ENCODE results near the gene FLT3LG. TPM values are rescaled to one million over a fixed set of nuclear protein-coding genes. Genes with fewer than 3 reads are reported as not detected.

FLT3LG gene
- 5.8 TPM for polyA plus RNA-seq (2012; ENCODE audit: insufficient read length, low read depth)

- TF ChIP-seq FOXP2 (optimal IDR thresholded peaks at IDR 0.05; ENCODE audit: borderline replicate concordance, extremely low read depth, extremely low read length, insufficient read depth) = peak; percentile 46
- no peak for TF ChIP-seq TAF1 (IDR thresholded peaks at IDR 0.05; ENCODE audit: borderline replicate concordance, insufficient read depth, low read length)
Observed at GRCh38 chr19:49473868-49474541, at the start of gene FLT3LG. Gene FLT3LG (plus strand): TSS chr19:49474215. CDS start chr19:49474640, 425 bp downstream.

- TF ChIP-seq SIN3A (IDR thresholded peaks at IDR 0.05; ENCODE audit: borderline replicate concordance, insufficient read depth, low read length) (no peak), TAF1 (IDR thresholded peaks at IDR 0.05; ENCODE audit: borderline replicate concordance, insufficient read depth, low read length) (no peak), POLR2AphosphoS5 (IDR thresholded peaks at IDR 0.05; ENCODE audit: low read depth, low read length) (no peak), FOXP2 (optimal IDR thresholded peaks at IDR 0.05; ENCODE audit: borderline replicate concordance, extremely low read depth, extremely low read length, insufficient read depth) (no peak), REST (IDR thresholded peaks at IDR 0.05; ENCODE audit: insufficient read depth in 1 of 2, low read depth in 2 of 2, low read length in 2 of 2) (no peak)
Observed at GRCh38 chr19:49425178-49425577, 48.8 kb upstream of the FLT3LG start, which contains the start of gene GFY. Gene GFY (plus strand): TSS chr19:49425388. CDS start chr19:49426431, 1,043 bp downstream.

- TF ChIP-seq FOXP2 (optimal IDR thresholded peaks at IDR 0.05; ENCODE audit: borderline replicate concordance, extremely low read depth, extremely low read length, insufficient read depth) (no peak), TAF1 (IDR thresholded peaks at IDR 0.05; ENCODE audit: borderline replicate concordance, insufficient read depth, low read length) (no peak), POLR2AphosphoS5 (IDR thresholded peaks at IDR 0.05; ENCODE audit: low read depth, low read length) (no peak), REST (IDR thresholded peaks at IDR 0.05; ENCODE audit: insufficient read depth in 1 of 2, low read depth in 2 of 2, low read length in 2 of 2) (no peak)
Observed at GRCh38 chr19:49425922-49426592, 48.0 kb upstream of the FLT3LG start.

GRCh38 chr19:49427339-49427738 lies 46.7 kb upstream of the FLT3LG start:
- TF ChIP-seq REST (IDR thresholded peaks at IDR 0.05; ENCODE audit: insufficient read depth in 1 of 2, low read depth in 2 of 2, low read length in 2 of 2) = no peak
- no peak for TF ChIP-seq FOXP2 (optimal IDR thresholded peaks at IDR 0.05; ENCODE audit: borderline replicate concordance, extremely low read depth, extremely low read length, insufficient read depth)
- no peak for TF ChIP-seq TAF1 (IDR thresholded peaks at IDR 0.05; ENCODE audit: borderline replicate concordance, insufficient read depth, low read length)
- TF ChIP-seq SIN3A (IDR thresholded peaks at IDR 0.05; ENCODE audit: borderline replicate concordance, insufficient read depth, low read length) = no peak
- no peak for TF ChIP-seq POLR2AphosphoS5 (IDR thresholded peaks at IDR 0.05; ENCODE audit: low read depth, low read length)

GRCh38 chr19:49427855-49428546 lies 46.0 kb upstream of the FLT3LG start:
- TF ChIP-seq SIN3A (IDR thresholded peaks at IDR 0.05; ENCODE audit: borderline replicate concordance, insufficient read depth, low read length) (no peak), REST (IDR thresholded peaks at IDR 0.05; ENCODE audit: insufficient read depth in 1 of 2, low read depth in 2 of 2, low read length in 2 of 2) (no peak), FOXP2 (optimal IDR thresholded peaks at IDR 0.05; ENCODE audit: borderline replicate concordance, extremely low read depth, extremely low read length, insufficient read depth) (no peak), POLR2AphosphoS5 (IDR thresholded peaks at IDR 0.05; ENCODE audit: low read depth, low read length) (no peak), TAF1 (IDR thresholded peaks at IDR 0.05; ENCODE audit: borderline replicate concordance, insufficient read depth, low read length) (no peak)
